GM19328 (cell line): Measurements from ENCODE around the gene ERVFRD-1.
"Not testable (repeated sequence)": the region's sequence is repeated elsewhere in the genome, so short reads cannot be mapped to it uniquely, and the experiment has no call there.

Experiments used
- ATAC-seq: cut with Tn5 transposase; IDR thresholded peaks from one replicate; pipeline ENCODE4 v1.9.1; 2021; ENCODE audit warnings: mild to moderate bottlenecking, moderate library complexity; ENCODE audit not compliant: unreplicated experiment

ERVFRD-1 gene

DNA sequence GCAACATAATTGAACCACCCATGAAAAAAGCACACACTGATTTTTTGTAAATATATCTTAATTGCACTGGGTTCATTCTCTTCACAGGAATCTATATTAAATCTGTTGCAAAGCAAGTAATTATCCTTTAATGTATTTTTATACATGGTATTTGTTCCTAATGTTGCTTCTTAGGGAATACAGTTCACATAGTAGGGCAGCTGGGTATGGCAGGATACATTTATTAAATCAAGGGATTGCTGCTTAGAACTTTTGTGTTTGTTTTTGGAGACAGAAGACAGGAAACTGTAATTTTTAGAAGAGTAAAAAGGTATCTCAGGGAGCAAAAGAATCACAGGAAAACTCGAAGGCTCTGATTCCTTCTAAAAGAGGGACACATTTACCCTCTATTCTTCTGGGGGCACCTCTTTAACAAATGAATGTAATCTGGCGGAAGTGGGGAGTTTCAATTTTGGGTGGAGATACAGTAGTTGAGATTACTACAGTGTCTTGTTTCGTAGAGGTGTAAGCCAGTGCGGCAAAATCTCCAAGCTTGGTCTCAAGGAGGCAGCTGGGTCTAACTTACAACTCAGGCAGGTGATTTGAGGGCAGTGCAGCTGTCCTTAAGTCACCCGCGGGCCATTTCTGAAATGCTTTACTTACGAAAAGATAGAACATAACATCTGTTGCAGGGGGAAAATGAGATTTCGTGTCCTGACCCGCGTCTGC lies 18.7 kb downstream of the ERVFRD-1 start:
- ATAC-seq: peak; percentile 25

DNA sequence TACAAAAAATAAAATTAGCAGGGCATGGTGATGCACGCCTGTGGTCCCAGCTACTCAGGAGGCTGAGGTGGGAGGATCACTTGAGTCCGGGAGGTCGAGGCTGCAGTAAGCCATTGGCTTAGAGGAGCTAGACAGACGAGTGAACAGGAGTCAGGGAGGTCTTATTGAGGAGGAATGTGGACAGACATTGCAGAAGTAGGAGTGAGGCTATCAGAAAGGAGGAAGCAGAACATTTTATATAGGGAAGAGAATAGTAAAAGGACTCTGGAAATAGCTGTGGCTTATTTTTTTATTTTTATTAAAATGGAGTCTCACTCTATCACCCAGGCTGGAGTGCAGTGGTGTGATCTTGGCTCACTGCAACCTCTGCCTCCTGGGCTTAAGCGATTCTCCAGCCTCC lies 20.4 kb downstream of the ERVFRD-1 start:
- ATAC-seq: not testable (repeated sequence)

DNA sequence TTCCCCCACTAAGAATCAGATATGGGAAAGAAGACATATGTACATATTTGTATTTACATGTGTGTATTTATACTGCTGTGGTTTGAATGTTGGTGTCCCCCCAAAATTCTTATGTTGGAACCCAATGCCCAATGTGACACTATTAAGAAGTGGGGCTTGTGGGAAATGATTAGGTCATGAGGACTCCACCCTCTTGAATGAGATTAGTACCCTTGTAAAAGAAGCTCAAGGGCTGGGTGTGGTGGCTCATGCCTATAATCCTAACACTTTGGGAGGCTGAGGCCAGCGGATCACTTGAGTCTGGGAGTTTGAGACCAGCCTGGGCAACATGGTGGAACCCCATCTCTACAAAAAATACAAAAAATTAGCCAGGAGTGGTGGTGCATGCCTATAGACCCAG lies 21.8 kb downstream of the ERVFRD-1 start:
- no peak for ATAC-seq

DNA sequence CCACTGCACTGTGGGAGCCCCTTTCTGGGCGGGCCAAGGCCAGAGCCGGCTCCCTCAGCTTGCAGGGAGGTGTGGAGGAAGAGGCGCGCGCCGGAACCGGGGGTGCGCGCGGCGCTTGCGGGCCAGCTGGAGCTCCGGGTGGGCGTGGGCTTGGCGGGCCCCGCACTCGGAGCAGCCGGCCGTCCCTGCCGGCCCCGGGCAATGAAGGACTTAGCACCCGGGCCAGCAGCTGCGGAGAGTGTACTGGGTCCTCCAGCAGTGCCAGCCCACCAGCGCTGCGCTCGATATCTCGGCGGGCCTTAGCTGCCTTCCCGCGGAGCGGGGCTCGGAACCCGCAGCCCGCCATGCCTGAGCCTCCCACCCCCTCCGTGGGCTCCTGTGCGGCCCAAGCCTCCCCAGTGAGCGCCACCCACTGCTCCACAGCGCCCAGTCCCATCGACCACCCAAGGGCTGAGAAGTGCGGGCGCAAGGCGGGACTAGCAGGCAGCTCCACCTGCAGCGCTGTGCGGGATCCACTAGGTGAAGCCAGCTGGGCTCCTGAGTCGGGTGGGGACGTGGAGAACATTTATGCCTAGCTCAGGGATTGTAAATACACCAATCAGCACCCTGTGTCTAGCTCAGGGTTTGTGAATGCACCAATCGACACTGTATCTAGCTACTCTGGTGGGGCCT lies 24.2 kb downstream of the ERVFRD-1 start:
- ATAC-seq: not testable (repeated sequence)

DNA sequence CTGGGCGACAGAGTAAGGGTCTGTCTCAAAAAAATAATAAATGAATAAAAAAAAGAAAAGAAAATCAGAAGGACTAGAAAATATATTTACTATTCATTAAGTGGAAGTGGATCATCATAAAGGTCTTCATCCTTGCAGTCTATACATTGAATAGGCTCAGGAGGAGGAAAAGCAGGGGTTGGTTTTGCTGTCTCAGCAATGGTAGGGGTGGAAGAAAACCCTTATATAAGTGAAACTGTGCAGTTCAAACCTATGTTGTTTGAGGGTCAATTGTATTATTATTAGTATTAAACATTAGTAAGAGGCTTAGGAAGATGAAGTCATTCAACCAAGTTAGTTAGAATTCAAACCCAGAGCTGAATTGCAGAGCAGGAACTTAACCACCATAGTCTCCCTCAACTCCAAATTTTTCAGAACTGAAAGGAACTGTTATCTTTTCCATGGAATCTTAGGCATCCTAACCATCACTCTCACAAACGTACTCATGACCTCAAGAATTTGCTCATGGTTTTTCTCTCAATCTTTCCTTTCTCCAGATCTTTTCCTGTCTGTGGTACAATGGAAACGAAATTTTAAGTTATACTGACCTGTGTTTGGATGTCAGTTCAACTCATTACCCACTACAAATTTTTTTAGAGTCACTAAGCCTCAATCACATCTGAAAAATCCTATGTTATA lies 25.6 kb downstream of the ERVFRD-1 start:
- no peak for ATAC-seq

DNA sequence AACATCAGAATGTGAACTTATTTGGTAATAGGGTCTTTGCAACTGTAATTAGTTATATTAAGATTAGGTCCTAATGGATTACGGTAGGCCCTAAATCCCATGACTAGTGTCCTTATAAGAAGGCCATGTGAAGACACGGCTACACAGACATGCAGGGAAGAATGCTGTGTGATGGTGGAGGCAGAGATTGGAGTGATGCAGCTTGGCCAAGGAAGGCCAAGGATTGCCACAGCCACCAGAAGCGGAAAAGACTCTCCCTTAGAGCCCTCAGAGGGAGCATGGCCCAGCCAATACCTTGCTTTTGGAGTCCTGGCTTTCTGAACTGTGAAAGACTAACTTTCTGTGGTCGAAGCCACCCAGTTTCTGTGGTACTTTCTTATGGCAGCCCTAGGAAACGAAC lies 27.6 kb downstream of the ERVFRD-1 start:
- no peak for ATAC-seq

DNA sequence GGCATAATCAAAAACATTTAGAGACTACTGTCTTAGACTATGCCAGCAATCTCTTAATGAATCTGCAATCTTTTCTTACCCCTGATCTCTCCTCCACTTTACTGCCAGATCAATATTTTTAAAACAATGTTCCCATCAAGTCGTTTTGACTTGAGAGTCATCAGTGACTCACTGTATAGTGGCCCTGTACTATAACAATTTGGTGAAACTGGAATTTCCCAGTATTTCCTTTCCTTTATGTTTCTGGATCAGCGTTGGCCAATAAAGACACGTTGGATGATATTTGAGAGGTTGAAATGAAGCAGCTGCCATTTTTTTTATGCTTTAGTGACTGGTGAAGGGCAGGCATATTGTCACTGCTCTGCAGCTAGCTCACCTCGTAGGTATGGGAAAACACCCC lies 28.0 kb downstream of the ERVFRD-1 start:
- no peak for ATAC-seq

DNA sequence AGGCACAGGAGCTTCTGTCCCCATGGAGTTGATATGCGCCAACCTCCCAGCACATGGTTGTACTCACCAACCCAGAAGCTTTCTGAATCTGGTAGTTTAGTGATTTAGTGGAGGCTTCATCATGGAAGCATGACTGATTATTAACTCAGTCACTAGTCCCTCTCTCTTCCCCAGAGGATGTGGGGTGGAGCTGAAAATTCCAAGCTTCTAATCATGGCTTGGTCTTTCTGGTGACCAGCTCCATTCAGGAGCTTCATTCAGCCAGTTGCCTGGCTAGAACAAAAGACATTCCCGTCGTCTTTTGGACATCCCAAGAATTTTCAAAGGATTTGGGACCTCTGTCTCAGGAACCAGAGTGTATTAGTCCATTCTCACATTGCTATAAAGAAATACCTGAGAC lies 31.2 kb downstream of the ERVFRD-1 start:
- no peak for ATAC-seq

DNA sequence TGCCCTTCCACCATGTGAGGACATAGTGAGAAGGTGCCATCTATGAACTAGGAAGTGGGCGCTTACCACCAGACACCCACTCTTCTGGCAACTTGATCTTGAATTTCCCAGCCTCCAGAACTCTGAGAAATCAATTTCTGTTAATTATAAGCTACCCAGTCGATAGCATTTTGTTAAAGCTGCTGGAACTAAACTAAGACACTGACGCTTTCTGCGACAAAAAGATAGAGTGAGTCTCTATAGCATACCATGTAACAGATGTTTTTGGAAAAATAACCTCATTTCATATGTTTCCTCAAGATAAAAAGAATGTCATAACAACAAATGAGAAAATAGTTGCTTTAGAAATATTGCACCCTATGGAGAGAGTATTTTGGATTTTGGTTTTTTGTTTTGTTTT lies 33.3 kb downstream of the ERVFRD-1 start:
- ATAC-seq: no peak

DNA sequence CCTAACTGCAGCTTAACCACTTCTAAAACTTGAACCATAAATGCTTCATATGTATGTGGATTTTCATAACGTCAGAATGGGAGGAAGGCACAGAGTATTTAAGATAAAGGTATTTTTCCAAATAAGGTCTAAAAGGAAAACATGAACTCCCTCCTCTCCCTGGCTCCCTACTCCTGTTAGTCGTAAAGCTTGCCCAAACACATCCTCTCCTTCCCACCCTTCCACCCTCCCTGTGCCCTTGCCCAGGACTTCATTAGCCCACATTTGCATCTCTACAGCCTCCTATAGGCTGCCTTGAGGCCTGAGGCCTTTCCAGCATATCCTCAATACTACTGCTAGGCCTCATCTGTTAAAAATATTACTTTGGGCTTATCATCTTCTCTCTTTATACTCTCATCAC lies 35.0 kb downstream of the ERVFRD-1 start:
- ATAC-seq: no peak

DNA sequence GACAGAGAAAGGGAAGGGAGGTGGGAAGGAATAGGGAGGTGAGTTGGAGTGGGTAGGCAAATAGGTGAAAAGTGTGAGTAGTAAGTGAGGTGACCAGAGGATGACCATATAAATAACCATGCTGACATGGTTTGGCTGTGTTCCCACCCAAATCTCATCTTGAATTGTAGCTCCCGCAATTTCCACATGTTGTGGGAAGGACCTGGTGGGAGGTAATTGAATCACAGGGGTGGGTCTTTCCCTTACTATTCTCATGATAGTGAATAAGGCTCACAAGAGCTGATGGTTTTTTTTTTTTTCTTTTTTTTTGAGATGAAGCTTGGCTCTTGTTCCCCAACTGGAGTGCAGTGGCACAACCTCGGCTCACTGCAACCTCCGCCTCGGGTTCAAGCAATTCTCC lies 39.4 kb downstream of the ERVFRD-1 start:
- ATAC-seq: no peak

DNA sequence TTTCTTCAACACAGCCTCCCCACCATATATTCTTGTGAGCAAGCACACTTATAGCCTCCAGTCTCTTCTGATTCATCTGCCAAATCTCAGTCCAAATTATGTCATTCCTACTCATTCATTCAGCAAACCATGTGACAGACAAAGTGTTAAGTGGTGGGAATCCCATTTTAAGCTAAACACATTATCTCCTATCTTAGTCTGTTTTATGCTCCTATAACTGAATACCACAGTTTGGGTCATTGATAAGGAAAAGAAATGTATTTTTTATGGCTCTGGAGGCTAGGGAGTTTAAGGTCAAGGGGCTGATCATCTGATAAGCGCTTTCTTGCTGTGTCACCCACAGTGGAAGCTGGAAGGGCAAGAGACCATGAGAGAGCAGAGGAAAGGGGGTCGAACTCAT lies 41.8 kb downstream of the ERVFRD-1 start:
- ATAC-seq: no peak

DNA sequence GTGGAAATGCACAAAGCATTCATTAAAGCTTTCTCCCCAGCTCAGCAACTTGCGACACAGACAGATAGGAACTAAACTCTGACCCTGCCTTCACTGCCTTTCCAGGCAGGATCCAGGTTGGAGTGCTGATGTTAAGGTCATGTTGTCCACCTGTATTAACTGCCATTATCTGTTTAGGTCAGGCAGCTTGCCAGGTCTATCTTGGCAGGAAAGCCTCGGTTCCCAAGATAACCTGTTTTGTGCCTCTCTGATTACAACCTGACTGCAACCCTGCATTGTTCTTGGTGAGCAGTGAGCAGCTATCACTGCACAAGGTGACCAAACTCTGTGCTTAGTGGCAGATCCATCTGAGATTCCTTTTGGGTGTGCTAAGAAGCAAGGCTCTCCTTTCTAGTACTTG lies 44.2 kb downstream of the ERVFRD-1 start:
- no peak for ATAC-seq

DNA sequence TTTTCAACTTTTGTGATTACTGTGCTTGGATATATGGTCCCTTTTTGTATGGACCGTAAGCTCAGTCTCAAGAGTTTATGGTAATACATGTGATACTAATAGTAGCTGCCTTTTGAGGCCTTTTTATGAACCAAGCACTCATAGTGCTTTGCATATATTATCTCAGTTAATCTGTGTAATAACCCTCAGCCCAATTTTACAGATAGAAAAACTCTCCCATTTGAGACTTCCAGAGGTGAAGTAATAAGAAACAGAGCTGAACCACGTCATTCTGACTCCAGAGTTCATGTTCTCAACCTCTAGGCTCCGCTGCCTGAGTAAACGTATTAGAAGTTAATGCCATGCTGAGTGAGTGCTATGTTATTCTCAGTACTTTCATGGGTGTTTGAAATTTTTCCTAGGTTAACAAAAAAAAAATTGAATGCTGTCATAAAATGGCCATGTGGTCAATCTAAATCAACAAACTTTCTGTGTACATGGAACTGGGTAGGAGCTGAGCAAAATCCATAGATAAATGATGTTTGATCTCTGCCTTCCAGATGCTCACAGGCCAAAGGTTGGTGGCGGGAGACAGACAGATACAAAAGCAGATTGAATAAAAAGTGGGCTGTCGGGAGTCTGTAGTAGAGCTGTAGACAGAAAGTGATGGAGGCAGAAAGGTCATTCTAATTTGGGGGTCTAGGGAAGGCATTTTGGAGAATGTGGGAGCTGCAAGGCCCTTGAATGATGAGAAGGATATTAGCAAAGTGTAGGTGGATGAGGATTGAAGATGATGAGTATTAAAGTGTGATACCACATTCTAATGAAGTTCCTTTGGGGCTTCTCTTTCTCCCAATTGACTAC lies 44.8 kb downstream of the ERVFRD-1 start:
- ATAC-seq: no peak

DNA sequence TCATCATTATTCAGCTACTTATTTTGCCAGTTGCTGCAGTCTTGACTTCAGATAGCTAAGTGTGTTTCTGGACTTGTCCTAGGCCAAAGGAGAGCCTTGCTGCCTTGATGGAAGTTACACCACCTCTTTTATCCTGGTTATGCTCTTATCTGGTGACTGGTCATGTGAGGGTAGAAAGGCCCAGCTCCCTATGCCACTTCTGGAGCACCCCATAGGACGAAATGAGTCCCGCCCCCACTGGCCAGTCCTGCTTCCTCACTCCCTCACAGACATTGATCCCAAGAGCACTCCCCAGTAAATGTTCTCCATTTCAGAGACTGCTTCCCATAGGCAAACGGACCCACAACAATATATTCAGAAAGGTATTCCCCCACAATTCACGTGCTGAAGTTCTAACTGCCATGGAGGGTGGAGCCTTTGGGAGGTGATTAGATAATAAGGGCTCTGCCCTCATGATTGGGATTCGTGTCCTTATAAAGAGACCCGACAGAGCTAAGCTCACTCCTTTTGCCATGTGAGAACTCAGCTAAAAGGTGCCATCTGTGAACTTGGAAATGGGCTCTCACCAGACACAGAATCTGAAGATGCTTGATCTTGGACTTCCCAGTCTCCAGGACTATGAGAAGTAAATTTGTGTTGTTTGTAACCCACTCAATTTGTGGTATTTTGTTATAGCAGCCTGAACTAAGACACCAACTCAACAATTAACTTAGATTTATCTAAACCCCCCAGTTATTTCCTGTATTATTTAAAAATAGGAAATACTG lies 45.9 kb downstream of the ERVFRD-1 start:
- no peak for ATAC-seq

DNA sequence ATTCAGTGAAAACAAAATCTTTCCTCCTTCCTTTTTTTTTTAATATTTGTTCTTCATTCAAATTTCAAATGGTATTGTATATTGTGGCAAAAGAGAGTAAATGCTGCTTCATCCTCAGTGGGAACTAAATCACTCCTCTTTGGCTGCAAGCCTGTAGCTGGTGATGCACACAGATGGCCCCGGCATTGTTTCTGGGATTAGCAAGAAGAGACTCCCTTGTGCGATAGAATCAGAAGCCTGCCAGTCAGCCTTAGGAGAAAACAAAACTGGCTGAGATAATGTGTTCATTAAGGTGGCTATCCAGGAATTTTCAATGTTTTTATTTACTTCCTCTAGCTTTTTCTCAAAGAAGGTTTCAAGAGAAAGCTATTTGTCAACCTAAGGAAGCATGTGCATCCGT lies 46.7 kb downstream of the ERVFRD-1 start:
- no peak for ATAC-seq

DNA sequence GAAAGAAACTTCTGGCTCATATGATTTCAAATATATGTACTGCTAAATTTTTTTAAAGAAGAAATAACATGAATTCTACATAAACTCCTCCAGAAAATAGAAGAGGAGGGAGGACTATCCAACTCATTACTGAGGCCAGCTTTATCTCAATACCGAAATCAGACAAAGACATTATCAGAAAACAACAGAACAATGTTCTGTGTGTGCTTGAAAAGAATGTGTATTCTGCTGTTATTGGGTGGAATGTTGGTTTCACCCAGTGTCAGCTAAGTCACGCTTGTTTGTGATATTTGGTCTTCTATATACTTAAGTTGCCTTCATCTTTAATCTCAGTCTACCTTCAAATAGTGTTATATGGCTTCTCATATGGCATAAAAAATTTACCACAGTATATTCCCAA lies 48.8 kb downstream of the ERVFRD-1 start:
- no peak for ATAC-seq

DNA sequence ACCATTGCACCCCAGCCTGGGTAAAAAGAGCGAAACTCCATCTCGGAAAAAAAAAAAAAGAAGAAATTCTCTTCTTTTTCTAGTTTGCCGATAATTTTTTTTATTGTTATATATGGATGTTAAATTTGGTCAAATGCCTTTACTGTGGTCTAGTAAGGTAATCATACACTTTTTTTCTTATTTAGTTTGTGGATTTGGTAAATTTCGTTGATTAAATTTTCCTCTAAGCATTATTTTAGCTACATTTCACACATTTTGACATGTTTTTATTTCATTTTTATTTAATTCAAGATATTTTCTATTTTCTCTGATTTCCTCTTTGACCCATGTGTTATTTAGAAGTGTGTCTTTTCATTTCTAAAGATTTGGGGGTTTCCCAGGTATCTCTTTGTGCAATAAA lies 49.4 kb downstream of the ERVFRD-1 start:
- ATAC-seq: no peak

DNA sequence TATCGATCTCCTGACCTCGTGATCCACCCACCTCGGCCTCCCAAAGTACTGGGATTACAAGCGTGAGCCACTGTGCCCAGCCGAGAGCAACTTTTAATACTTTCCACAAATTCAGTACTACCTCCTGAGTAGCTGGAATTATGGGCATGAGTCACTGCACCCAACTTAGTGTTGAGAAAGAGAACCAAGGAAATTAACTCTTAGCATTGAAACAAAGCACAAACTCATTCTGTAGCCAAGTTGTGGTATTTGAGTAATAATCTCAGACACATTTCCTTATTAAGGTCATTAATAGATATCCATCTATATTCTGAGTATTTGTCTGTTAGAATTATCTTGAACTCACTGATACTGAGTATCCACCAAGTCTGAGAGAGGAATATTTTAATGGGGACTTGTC lies 53.1 kb downstream of the ERVFRD-1 start:
- ATAC-seq: no peak

DNA sequence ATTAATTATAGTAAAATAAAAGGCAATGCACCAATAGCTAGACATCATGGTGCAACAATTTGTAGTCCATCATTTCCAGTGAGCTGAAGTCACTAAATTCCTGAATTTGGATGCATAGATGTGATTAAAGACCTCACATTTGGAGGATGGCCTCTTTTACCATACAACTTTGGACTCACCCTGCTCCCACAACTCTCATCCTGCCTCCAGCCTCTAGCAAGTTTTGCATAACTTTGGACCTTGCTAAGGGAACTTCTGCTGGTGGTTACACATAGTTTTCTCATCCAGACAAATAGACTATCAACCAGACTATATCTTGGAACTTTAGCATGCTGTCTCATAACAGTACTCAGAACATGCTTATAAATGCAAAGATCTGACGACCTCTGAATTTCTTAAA lies 54.7 kb downstream of the ERVFRD-1 start:
- ATAC-seq: no peak
